BE2C (cell line): ENCODE data around the gene ARHGEF11.

Source experiments
- DNase-seq: peaks from one replicate; pipeline ENCODE4 v3.0.0-alpha.2; 2020
- H3K27me3 ChIP-seq: fragments of 250-450 bp; sonication (Bioruptor Pico); 2 replicates; pipeline ENCODE4 v1.5.1; 2020; ENCODE audit warnings: mild to moderate bottlenecking
- H3K36me3 ChIP-seq: fragments of 250-450 bp; sonication (Bioruptor Pico); 2 replicates; pipeline ENCODE4 v1.5.1; 2020; ENCODE audit warnings: mild to moderate bottlenecking
- H3K4me1 ChIP-seq: fragments of 250-450 bp; sonication (Bioruptor Pico); 2 replicates; pipeline ENCODE4 v1.5.1; 2020
- H3K4me3 ChIP-seq: 2 replicates; pipeline ENCODE4 v1.5.1; 2011; ENCODE audit warnings: low read depth, low read length
- H3K9me3 ChIP-seq: fragments of 250-450 bp; sonication (Bioruptor Pico); 2 replicates; pipeline ENCODE4 v1.5.1; 2020
- CTCF ChIP-seq: IDR thresholded peaks from 2 replicates; pipeline ENCODE4 v1.5.1; 2012; ENCODE audit warnings: mild to moderate bottlenecking, low read depth, low read length

Gene ARHGEF11

DNA sequence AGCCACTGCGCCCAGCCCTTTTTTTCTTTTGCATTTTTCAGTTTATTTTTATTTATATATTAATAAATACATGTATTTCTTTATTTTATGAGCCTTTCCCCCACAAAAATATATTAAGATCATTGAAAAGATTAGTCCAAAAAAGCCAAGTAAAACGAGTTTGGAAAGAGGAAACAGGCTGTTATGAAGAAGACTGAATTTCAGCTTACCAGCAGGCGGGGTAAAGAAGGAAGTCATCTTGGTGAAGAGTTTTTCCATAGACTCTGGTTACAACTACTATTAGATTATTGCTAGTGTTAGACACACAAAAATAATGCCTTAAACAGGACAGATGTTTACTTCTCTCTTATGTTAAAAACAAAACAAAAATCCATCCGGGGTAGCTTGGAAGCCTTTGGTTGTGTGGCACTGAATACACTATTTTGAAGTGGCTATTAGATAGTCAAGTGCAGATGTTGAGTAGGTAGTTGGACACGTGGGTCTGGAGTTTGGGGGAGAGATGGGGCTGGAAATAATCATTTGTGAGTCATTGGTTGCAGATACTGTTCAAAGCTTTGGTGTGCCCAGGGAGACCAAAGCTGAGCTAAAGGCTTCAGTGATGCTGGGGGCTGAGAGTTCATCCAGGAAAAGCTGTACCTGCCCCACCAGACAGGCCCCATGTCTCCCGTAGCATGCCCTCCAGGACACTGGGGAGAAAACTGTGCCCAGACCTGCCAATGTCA lies 133.8 kb downstream of the ARHGEF11 start:
- DNase-seq: no peak
- no peaks in the 10 kb centered on the region for H3K27me3 ChIP-seq
- TF ChIP-seq CTCF: no peak
- H3K4me3 ChIP-seq: no peak overlapping the region
- H3K9me3 ChIP-seq: no peaks in the 10 kb centered on the region; the same call in 1 of the 2 replicates
- H3K4me1 ChIP-seq: peaks cover 32% of the 10 kb centered on the region
- H3K36me3 ChIP-seq: peaks cover 4% of the 10 kb centered on the region

- Histone ChIP-seq H3K36me3 (peaks cover 4% of the 10 kb centered on the region), H3K27me3 (no peaks in the 10 kb centered on the region), H3K9me3 (no peaks in the 10 kb centered on the region; the same call in 1 of the 2 replicates), H3K4me1 (peaks cover 32% of the 10 kb centered on the region), H3K4me3 (no peak overlapping the region)
- peak; percentile 79 for TF ChIP-seq CTCF
- DNase-seq: peak; percentile 69
Observed at GRCh38 chr1:156910309-156910782, 135.2 kb downstream of the ARHGEF11 start.

DNA sequence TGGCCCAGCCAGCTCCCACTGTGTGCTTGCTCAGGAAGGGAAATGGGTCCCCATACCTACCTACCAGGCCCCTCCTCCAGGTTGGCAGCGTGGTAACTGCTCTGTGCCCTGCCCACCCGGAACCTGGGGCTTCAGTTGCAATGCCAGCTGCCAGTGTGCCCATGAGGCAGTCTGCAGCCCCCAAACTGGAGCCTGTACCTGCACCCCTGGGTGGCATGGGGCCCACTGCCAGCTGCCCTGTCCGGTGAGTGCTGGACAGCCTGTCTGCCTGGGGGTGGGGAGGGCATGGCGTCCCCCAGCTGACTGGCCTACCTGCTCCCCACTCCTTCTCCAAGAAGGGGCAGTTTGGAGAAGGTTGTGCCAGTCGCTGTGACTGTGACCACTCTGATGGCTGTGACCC lies 135.9 kb downstream of the ARHGEF11 start:
- no peak for TF ChIP-seq CTCF
- H3K9me3 ChIP-seq: no peaks in the 10 kb centered on the region; the same call in 1 of the 2 replicates
- DNase-seq: no peak
- peaks cover under 1% of the 10 kb centered on the region for H3K36me3 ChIP-seq
- no peak overlapping the region for H3K4me3 ChIP-seq
- H3K4me1 ChIP-seq: peaks cover 28% of the 10 kb centered on the region
- H3K27me3 ChIP-seq: no peaks in the 10 kb centered on the region

GRCh38 chr1:156908955-156909354 lies 136.6 kb downstream of the ARHGEF11 start:
- no peaks in the 10 kb centered on the region; the same call in 1 of the 2 replicates for H3K9me3 ChIP-seq
- H3K4me3 ChIP-seq: no peak overlapping the region
- H3K36me3 ChIP-seq: no peaks in the 10 kb centered on the region
- DNase-seq: no peak
- peaks cover 23% of the 10 kb centered on the region for H3K4me1 ChIP-seq
- no peaks in the 10 kb centered on the region for H3K27me3 ChIP-seq
- no peak for TF ChIP-seq CTCF

GRCh38 chr1:156908541-156908940 lies 137.0 kb downstream of the ARHGEF11 start:
- no peak overlapping the region for H3K4me3 ChIP-seq
- H3K36me3 ChIP-seq: no peaks in the 10 kb centered on the region
- no peak for TF ChIP-seq CTCF
- DNase-seq: no peak
- peaks cover 19% of the 10 kb centered on the region for H3K4me1 ChIP-seq
- H3K27me3 ChIP-seq: no peaks in the 10 kb centered on the region
- H3K9me3 ChIP-seq: no peaks in the 10 kb centered on the region; the same call in 1 of the 2 replicates
